Measurements from ENCODE around the gene CPNE7. TPM values are rescaled to one million over a fixed set of nuclear protein-coding genes. Genes with fewer than 3 reads are reported as not detected.

Gene CPNE7
- total and polyA plus RNA-seq, 2 of the 13 experiments (the other 11 are each of a cell fraction or from before 2014, with no cell fraction given), result 0.59 TPM; not detected in 1

DNA sequence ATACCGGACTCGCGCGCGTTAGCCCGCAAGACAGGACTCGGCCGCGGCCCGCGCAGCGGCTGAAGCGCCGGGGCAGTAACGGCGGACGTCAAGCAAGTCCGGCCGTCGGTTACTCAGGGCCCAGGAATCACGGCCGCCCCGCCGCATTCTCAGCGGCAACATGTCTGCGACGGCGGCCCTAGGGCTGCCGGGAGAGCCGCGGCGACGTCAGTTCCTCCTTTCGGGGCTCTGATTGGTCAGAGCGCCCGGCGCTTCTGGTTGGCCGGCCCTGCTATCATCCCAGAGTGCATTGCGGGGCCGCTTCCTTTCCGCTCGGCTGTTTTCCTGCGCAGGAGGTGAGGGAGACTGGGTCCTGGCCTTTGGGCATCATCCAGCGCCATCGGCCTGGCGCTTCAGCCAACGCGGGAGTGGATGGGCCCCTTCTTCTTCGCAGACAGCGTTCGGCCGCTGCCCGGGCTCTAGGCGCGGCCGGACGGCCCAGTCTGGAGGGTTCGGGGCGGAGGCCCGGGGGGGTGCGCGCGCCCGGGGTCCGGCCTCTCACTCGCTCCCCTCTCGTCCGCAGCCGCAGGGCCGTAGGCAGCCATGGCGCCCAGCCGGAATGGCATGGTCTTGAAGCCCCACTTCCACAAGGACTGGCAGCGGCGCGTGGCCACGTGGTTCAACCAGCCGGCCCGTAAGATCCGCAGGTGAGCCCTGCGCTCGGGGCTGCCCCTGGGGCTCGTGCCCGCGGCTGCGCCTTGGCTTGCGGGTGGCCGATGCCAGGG, 15.0 kb upstream of the CPNE7 start, which contains the start of gene RPL13 (continued):
- TF ChIP-seq, protein P1, sequence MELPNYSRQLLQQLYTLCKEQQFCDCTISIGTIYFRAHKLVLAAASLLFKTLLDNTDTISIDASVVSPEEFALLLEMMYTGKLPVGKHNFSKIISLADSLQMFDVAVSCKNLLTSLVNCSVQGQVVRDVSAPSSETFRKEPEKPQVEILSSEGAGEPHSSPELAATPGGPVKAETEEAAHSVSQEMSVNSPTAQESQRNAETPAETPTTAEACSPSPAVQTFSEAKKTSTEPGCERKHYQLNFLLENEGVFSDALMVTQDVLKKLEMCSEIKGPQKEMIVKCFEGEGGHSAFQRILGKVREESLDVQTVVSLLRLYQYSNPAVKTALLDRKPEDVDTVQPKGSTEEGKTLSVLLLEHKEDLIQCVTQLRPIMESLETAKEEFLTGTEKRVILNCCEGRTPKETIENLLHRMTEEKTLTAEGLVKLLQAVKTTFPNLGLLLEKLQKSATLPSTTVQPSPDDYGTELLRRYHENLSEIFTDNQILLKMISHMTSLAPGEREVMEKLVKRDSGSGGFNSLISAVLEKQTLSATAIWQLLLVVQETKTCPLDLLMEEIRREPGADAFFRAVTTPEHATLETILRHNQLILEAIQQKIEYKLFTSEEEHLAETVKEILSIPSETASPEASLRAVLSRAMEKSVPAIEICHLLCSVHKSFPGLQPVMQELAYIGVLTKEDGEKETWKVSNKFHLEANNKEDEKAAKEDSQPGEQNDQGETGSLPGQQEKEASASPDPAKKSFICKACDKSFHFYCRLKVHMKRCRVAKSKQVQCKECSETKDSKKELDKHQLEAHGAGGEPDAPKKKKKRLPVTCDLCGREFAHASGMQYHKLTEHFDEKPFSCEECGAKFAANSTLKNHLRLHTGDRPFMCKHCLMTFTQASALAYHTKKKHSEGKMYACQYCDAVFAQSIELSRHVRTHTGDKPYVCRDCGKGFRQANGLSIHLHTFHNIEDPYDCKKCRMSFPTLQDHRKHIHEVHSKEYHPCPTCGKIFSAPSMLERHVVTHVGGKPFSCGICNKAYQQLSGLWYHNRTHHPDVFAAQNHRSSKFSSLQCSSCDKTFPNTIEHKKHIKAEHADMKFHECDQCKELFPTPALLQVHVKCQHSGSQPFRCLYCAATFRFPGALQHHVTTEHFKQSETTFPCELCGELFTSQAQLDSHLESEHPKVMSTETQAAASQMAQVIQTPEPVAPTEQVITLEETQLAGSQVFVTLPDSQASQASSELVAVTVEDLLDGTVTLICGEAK (IDR thresholded peaks at IDR 0.05), result no peak
- TF ChIP-seq, protein P1 (CRISPR knock-in tag; IDR thresholded peaks at IDR 0.05), result peak; percentile 58
- TF ChIP-seq ZNF772 (CRISPR knock-in tag; IDR thresholded peaks at IDR 0.05), result peak; percentile 22; the same call in 1 of the 2 replicates
- TF ChIP-seq CHD2 (IDR thresholded peaks at IDR 0.05; ENCODE audit: low read depth, low read length), result 0 out of 2 replicates have a peak, but pooled peaks have one; percentile 1
- TF ChIP-seq, protein P2, sequence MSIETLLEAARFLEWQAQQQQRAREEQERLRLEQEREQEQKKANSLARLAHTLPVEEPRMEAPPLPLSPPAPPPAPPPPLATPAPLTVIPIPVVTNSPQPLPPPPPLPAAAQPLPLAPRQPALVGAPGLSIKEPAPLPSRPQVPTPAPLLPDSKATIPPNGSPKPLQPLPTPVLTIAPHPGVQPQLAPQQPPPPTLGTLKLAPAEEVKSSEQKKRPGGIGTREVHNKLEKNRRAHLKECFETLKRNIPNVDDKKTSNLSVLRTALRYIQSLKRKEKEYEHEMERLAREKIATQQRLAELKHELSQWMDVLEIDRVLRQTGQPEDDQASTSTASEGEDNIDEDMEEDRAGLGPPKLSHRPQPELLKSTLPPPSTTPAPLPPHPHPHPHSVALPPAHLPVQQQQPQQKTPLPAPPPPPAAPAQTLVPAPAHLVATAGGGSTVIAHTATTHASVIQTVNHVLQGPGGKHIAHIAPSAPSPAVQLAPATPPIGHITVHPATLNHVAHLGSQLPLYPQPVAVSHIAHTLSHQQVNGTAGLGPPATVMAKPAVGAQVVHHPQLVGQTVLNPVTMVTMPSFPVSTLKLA (IDR thresholded peaks at IDR 0.05), result peak; percentile 15; the same call in 1 of the 2 replicates
- TF ChIP-seq NCOA2 (CRISPR knock-in tag; IDR thresholded peaks at IDR 0.05), result peak; percentile 45
- TF ChIP-seq MTA1 (CRISPR knock-in tag; IDR thresholded peaks at IDR 0.05; ENCODE audit: borderline replicate concordance), result peak; percentile 21; the same call in 1 of the 2 replicates
- peak; percentile 95 for TF ChIP-seq HNRNPLL (IDR thresholded peaks at IDR 0.05; ENCODE audit: low read depth, low read length, poor library complexity, severe bottlenecking)
- TF ChIP-seq, protein P3, sequence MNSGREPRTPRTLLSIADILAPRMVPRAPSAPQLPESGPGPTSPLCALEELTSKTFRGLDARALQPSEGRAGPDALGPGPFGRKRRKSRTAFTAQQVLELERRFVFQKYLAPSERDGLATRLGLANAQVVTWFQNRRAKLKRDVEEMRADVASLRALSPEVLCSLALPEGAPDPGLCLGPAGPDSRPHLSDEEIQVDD (CRISPR knock-in tag; IDR thresholded peaks at IDR 0.05; ENCODE audit: borderline replicate concordance), result 0 out of 2 replicates have a peak, but pooled peaks have one; percentile 70
- TF ChIP-seq SRSF9 (IDR thresholded peaks at IDR 0.05; ENCODE audit: borderline replicate concordance, insufficient read depth, low read depth, low read length, poor library complexity, severe bottlenecking), result no peak
- 0 out of 2 replicates have a peak, but pooled peaks have one; percentile 8 for TF ChIP-seq HNF4A (CRISPR knock-in tag; IDR thresholded peaks at IDR 0.05)
- peak; percentile 93; the same call in 1 of the 2 replicates for TF ChIP-seq BRCA1 (CRISPR knock-in tag; IDR thresholded peaks at IDR 0.05)
- TF ChIP-seq, protein P4, sequence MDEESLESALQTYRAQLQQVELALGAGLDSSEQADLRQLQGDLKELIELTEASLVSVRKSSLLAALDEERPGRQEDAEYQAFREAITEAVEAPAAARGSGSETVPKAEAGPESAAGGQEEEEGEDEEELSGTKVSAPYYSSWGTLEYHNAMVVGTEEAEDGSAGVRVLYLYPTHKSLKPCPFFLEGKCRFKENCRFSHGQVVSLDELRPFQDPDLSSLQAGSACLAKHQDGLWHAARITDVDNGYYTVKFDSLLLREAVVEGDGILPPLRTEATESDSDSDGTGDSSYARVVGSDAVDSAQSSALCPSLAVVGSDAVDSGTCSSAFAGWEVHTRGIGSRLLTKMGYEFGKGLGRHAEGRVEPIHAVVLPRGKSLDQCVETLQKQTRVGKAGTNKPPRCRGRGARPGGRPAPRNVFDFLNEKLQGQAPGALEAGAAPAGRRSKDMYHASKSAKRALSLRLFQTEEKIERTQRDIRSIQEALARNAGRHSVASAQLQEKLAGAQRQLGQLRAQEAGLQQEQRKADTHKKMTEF (CRISPR knock-in tag; IDR thresholded peaks at IDR 0.05), result peak; percentile 98
- TF ChIP-seq, protein P5, sequence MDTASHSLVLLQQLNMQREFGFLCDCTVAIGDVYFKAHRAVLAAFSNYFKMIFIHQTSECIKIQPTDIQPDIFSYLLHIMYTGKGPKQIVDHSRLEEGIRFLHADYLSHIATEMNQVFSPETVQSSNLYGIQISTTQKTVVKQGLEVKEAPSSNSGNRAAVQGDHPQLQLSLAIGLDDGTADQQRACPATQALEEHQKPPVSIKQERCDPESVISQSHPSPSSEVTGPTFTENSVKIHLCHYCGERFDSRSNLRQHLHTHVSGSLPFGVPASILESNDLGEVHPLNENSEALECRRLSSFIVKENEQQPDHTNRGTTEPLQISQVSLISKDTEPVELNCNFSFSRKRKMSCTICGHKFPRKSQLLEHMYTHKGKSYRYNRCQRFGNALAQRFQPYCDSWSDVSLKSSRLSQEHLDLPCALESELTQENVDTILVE (CRISPR knock-in tag; IDR thresholded peaks at IDR 0.05), result peak; percentile 89
- peak; percentile 85 for TF ChIP-seq PHF20 (CRISPR knock-in tag; IDR thresholded peaks at IDR 0.05)

All from HepG2 (cell line).